Natural killer cell (primary cell): ENCODE data around the gene CBR4. TPM values are rescaled to one million over a fixed set of nuclear protein-coding genes. Genes with fewer than 3 reads are reported as not detected.

ENCODE experiments used
- ATAC-seq, 3 donors: fragments of 150-1000 bp in 2 of 3; fragments of 200-7000 bp in 1 of 3; cut with Tn5 transposase; 1 replicate in 1 of 3; 2 replicates in 2 of 3; pipeline ENCODE4 v1.10.0; 2021; ENCODE audit warnings: mild to moderate bottlenecking in 2 of 3, moderate library complexity in 2 of 3
- DNase-seq, 2 donors: peaks; one replicate each; pipeline versions ENCODE4 v3.0.0 to v3.0.0-alpha.2; 2013 to 2021; ENCODE audit warnings: mixed read lengths in 1 of 2
- H3K27ac ChIP-seq: one replicate; pipeline ENCODE4 v1.5.1; 2013; ENCODE audit warnings: mild to moderate bottlenecking, low read length
- H3K27me3 ChIP-seq: one replicate; pipeline ENCODE4 v1.6.1; 2013; ENCODE audit warnings: low read length; ENCODE audit not compliant: control insufficient read depth, insufficient read depth
- H3K36me3 ChIP-seq: one replicate; pipeline ENCODE4 v1.6.1; 2013; ENCODE audit warnings: low read length; ENCODE audit not compliant: control insufficient read depth, insufficient read depth
- H3K4me1 ChIP-seq: one replicate; pipeline ENCODE4 v1.6.1; 2013; ENCODE audit warnings: low read length; ENCODE audit not compliant: control insufficient read depth, insufficient read depth
- H3K4me3 ChIP-seq: one replicate; pipeline ENCODE4 v1.5.1; 2013; ENCODE audit warnings: low read length
- H3K9me3 ChIP-seq: one replicate; pipeline ENCODE4 v1.6.1; 2013; ENCODE audit warnings: low read length; ENCODE audit not compliant: control insufficient read depth, insufficient read depth
- H3K27ac Mint-ChIP-seq, 2 donors: one replicate each; pipeline ENCODE4 v1.8.0; 2022; ENCODE audit warnings: mild to moderate bottlenecking in 2 of 2, mixed read lengths in 2 of 2, moderate library complexity in 1 of 2
- H3K27me3 Mint-ChIP-seq, 2 donors: one replicate each; pipeline ENCODE4 v1.8.0; 2022; ENCODE audit warnings: low read depth in 2 of 2, mixed read lengths in 2 of 2
- H3K36me3 Mint-ChIP-seq: one replicate; pipeline ENCODE4 v1.8.0; 2022; ENCODE audit warnings: mixed read lengths
- H3K4me1 Mint-ChIP-seq, 2 donors: one replicate each; pipeline ENCODE4 v1.8.0; 2022; ENCODE audit warnings: mixed read lengths in 2 of 2
- H3K4me3 Mint-ChIP-seq: one replicate; pipeline ENCODE4 v1.8.0; 2022; ENCODE audit warnings: mild to moderate bottlenecking, moderate library complexity, mixed read lengths
- H3K9me3 Mint-ChIP-seq, 2 donors: one replicate each; pipeline ENCODE4 v1.8.0; 2022; ENCODE audit warnings: mixed read lengths in 2 of 2
- CTCF ChIP-seq: fragments of 200-600 bp; IDR thresholded peaks from one replicate; pipeline ENCODE4 v1.8.0; 2022; ENCODE audit warnings: antibody characterized with exemption
- WGBS: methylation state at CpG from one replicate; pipeline ENCODE4 v1.1.7; 2013; ENCODE audit warnings: missing lambda C conversion rate; ENCODE audit not compliant: insufficient coverage; 5-methylcytosine and 5-hydroxymethylcytosine counted together
- intact Hi-C: fragments of 100-400 bp; cut with micrococcal nuclease; formaldehyde crosslinking; loops from one replicate; pipeline ENCODE4 v1.14.2; 2022
- total RNA-seq, 4 donors: library from RNA; stranded (reverse); fragments of 120-200 nt in 1 of 4; gene quantifications; one replicate each; pipeline versions ENCODE4 v1.2.3 to v1.2.4, GENCODE V29; 2013 to 2022

The CBR4 gene
- total RNA-seq, 3 donors from 2014 or later (not counting 1 experiment from before 2014, with no cell fraction given): 17.2 to 28.1 (median 20.3) TPM

- Histone ChIP-seq H3K27me3 (no peaks in the 10 kb centered on the region), H3K4me1 (no peaks in the 10 kb centered on the region), H3K36me3 (no peaks in the 10 kb centered on the region), H3K9me3 (no peaks in the 10 kb centered on the region), H3K27ac (no peak overlapping the region), H3K4me3 (no peak overlapping the region)
- H3K4me1 Mint-ChIP-seq: peaks cover 0 to 11% of the 10 kb centered on the region in 2 donors
- intact Hi-C loops: no loop called here
- no peak for TF ChIP-seq CTCF
- no peak for ATAC-seq
- peaks cover 0 to 9% of the 10 kb centered on the region in 2 donors for H3K27me3 Mint-ChIP-seq
- DNase-seq: no peak
- H3K36me3 Mint-ChIP-seq: no peaks in the 10 kb centered on the region
- H3K27ac Mint-ChIP-seq: no peak overlapping the region
- H3K9me3 Mint-ChIP-seq: no peaks in the 10 kb centered on the region
- H3K4me3 Mint-ChIP-seq: no peak overlapping the region
These were observed 22.1 kb upstream of the CBR4 start for GRCh38 chr4:169032194-169032593.

GRCh38 chr4:169031392-169031791 lies 21.3 kb upstream of the CBR4 start:
- no peak overlapping the region for H3K4me3 ChIP-seq
- H3K4me1 ChIP-seq: no peaks in the 10 kb centered on the region
- peaks cover 0 to 9% of the 10 kb centered on the region in 2 donors for H3K27me3 Mint-ChIP-seq
- no peak for DNase-seq
- no peaks in the 10 kb centered on the region for H3K9me3 ChIP-seq
- H3K4me3 Mint-ChIP-seq: no peak overlapping the region
- intact Hi-C loops: no loop called here
- TF ChIP-seq CTCF: no peak
- H3K27me3 ChIP-seq: no peaks in the 10 kb centered on the region
- peaks cover 0 to 3% of the 10 kb centered on the region in 2 donors for H3K4me1 Mint-ChIP-seq
- no peaks in the 10 kb centered on the region for H3K36me3 Mint-ChIP-seq
- 97% methylated on average over 15 of the region's 15 CpGs for WGBS
- H3K27ac ChIP-seq: no peak overlapping the region
- H3K27ac Mint-ChIP-seq: no peak overlapping the region
- H3K9me3 Mint-ChIP-seq: no peaks in the 10 kb centered on the region
- H3K36me3 ChIP-seq: no peaks in the 10 kb centered on the region
- ATAC-seq: no peak

- no peak overlapping the region for H3K27ac Mint-ChIP-seq
- H3K4me3 ChIP-seq: no peak overlapping the region
- H3K36me3 Mint-ChIP-seq: no peaks in the 10 kb centered on the region
- intact Hi-C loops: no loop called here
- H3K9me3 Mint-ChIP-seq: no peaks in the 10 kb centered on the region
- H3K4me1 ChIP-seq: no peaks in the 10 kb centered on the region
- TF ChIP-seq CTCF: no peak
- H3K4me1 Mint-ChIP-seq: no peaks in the 10 kb centered on the region
- no peak for DNase-seq
- no peaks in the 10 kb centered on the region for H3K27me3 ChIP-seq
- H3K36me3 ChIP-seq: no peaks in the 10 kb centered on the region
- peaks cover 0 to 9% of the 10 kb centered on the region in 2 donors for H3K27me3 Mint-ChIP-seq
- H3K27ac ChIP-seq: no peak overlapping the region
- no peaks in the 10 kb centered on the region for H3K9me3 ChIP-seq
- no peak overlapping the region for H3K4me3 Mint-ChIP-seq
- ATAC-seq: no peak
- WGBS: 90% methylated on average over 5 of the region's 6 CpGs
These were observed 20.5 kb upstream of the CBR4 start for GRCh38 chr4:169030562-169030982.

- Histone ChIP-seq H3K4me3 (no peak overlapping the region), H3K27me3 (no peaks in the 10 kb centered on the region), H3K4me1 (no peaks in the 10 kb centered on the region), H3K36me3 (no peaks in the 10 kb centered on the region), H3K27ac (no peak overlapping the region), H3K9me3 (no peaks in the 10 kb centered on the region)
- no peaks in the 10 kb centered on the region for H3K36me3 Mint-ChIP-seq
- intact Hi-C loops: no loop called here
- no peaks in the 10 kb centered on the region for H3K4me1 Mint-ChIP-seq
- ATAC-seq: no peak
- no peak overlapping the region for H3K4me3 Mint-ChIP-seq
- TF ChIP-seq CTCF: no peak
- DNase-seq: no peak
- WGBS: 95% methylated on average over 4 of the region's 4 CpGs
- H3K9me3 Mint-ChIP-seq: no peaks in the 10 kb centered on the region
- H3K27ac Mint-ChIP-seq: no peak overlapping the region
- H3K27me3 Mint-ChIP-seq: peaks cover 0 to 9% of the 10 kb centered on the region in 2 donors
These were observed 19.9 kb upstream of the CBR4 start for GRCh38 chr4:169029947-169030346.
